AG09319 (cell line): ENCODE results near the gene MIB2.

Experiments
- DNase-seq: peaks from one replicate; pipeline ENCODE4 v3.0.0-alpha.2; 2010; ENCODE audit warnings: low read depth; ENCODE audit errors: extremely low read depth
- CTCF ChIP-seq: IDR thresholded peaks from 2 replicates; pipeline ENCODE4 v1.5.1; 2011; ENCODE audit warnings: low read depth, mild to moderate bottlenecking, inconsistent platforms, low read length, moderate library complexity

Gene MIB2

GRCh38 chr1:1613509-1614082 is 1.7 kb upstream of the MIB2 start:
- TF ChIP-seq CTCF = no peak
- DNase-seq = no peak

GRCh38 chr1:1614204-1614953 is 921 bp upstream of the MIB2 start:
- peak; percentile 35 for DNase-seq
- TF ChIP-seq CTCF = no peak

- no peak for TF ChIP-seq CTCF
- no peak for DNase-seq
Observed at GRCh38 chr1:1614954-1615255, 395 bp upstream of the MIB2 start.

GRCh38 chr1:1616045-1616790 is 918 bp downstream of the MIB2 start:
- TF ChIP-seq CTCF = no peak

GRCh38 chr1:1616838-1617237 is 1.5 kb downstream of the MIB2 start:
- no peak for TF ChIP-seq CTCF
- no peak for DNase-seq

More at GRCh38 chr1:1616045-1616790, 918 bp downstream of the MIB2 start:
- no peak for DNase-seq

GRCh38 chr1:1617516-1617915 is 2.2 kb downstream of the MIB2 start:
- DNase-seq = no peak
- no peak for TF ChIP-seq CTCF

- no peak for DNase-seq
- TF ChIP-seq CTCF = no peak
Observed at GRCh38 chr1:1617925-1618324, 2.6 kb downstream of the MIB2 start.
